Measurements from ENCODE around the gene SFT2D1.
A peak's percentile ranks its signal among the peaks of the same experiment; 100 is the strongest.

The SFT2D1 gene

GRCh38 chr6:166297606-166298005 is 44.7 kb downstream of the SFT2D1 start:
- TF ChIP-seq POLR2A (IDR thresholded peaks at IDR 0.05; ENCODE audit: low read depth, low read length) (no peak), POLR2AphosphoS5 (IDR thresholded peaks at IDR 0.05; ENCODE audit: low read depth, low read length) (no peak), TAF1 (IDR thresholded peaks at IDR 0.05; ENCODE audit: borderline replicate concordance, low read depth, low read length) (no peak)
- no peak for DNase-seq (ENCODE audit: insufficient read length)
- no peak for FAIRE-seq

- FAIRE-seq (no peak), DNase-seq (ENCODE audit: insufficient read length) (no peak)
- TF ChIP-seq TAF1 (IDR thresholded peaks at IDR 0.05; ENCODE audit: borderline replicate concordance, low read depth, low read length): no peak
- TF ChIP-seq POLR2A (IDR thresholded peaks at IDR 0.05; ENCODE audit: low read depth, low read length): no peak
- TF ChIP-seq POLR2AphosphoS5 (IDR thresholded peaks at IDR 0.05; ENCODE audit: low read depth, low read length): no peak
Observed at GRCh38 chr6:166296035-166296883, 46.1 kb downstream of the SFT2D1 start.

- no peak for FAIRE-seq
- TF ChIP-seq POLR2A (IDR thresholded peaks at IDR 0.05; ENCODE audit: low read depth, low read length): no peak
- no peak for TF ChIP-seq POLR2AphosphoS5 (IDR thresholded peaks at IDR 0.05; ENCODE audit: low read depth, low read length)
- TF ChIP-seq TAF1 (IDR thresholded peaks at IDR 0.05; ENCODE audit: borderline replicate concordance, low read depth, low read length): no peak
Observed at GRCh38 chr6:166293731-166294584, 48.4 kb downstream of the SFT2D1 start.

GRCh38 chr6:166289207-166290060 is 52.9 kb downstream of the SFT2D1 start:
- DNase-seq (ENCODE audit: insufficient read length): no peak
- FAIRE-seq: no peak
- no peak for TF ChIP-seq TAF1 (IDR thresholded peaks at IDR 0.05; ENCODE audit: borderline replicate concordance, low read depth, low read length)
- TF ChIP-seq POLR2AphosphoS5 (IDR thresholded peaks at IDR 0.05; ENCODE audit: low read depth, low read length): no peak
- no peak for TF ChIP-seq POLR2A (IDR thresholded peaks at IDR 0.05; ENCODE audit: low read depth, low read length)

More at GRCh38 chr6:166293731-166294584, 48.4 kb downstream of the SFT2D1 start:
- DNase-seq (ENCODE audit: insufficient read length): no peak

GRCh38 chr6:166286839-166287271 is 55.5 kb downstream of the SFT2D1 start:
- no peak for DNase-seq (ENCODE audit: insufficient read length)
- TF ChIP-seq POLR2AphosphoS5 (IDR thresholded peaks at IDR 0.05; ENCODE audit: low read depth, low read length) (peak; percentile 32; the same call in 1 of the 2 replicates), POLR2A (IDR thresholded peaks at IDR 0.05; ENCODE audit: low read depth, low read length) (peak; percentile 55; the same call in 1 of the 2 replicates), TAF1 (IDR thresholded peaks at IDR 0.05; ENCODE audit: borderline replicate concordance, low read depth, low read length) (peak; percentile 46; the same call in 1 of the 2 replicates)

GRCh38 chr6:166285233-166285632 is 57.1 kb downstream of the SFT2D1 start:
- TF ChIP-seq POLR2A (IDR thresholded peaks at IDR 0.05; ENCODE audit: low read depth, low read length): no peak
- no peak for TF ChIP-seq POLR2AphosphoS5 (IDR thresholded peaks at IDR 0.05; ENCODE audit: low read depth, low read length)
- TF ChIP-seq TAF1 (IDR thresholded peaks at IDR 0.05; ENCODE audit: borderline replicate concordance, low read depth, low read length): no peak
- FAIRE-seq (no peak), DNase-seq (ENCODE audit: insufficient read length) (no peak)

More at GRCh38 chr6:166286839-166287271, 55.5 kb downstream of the SFT2D1 start:
- FAIRE-seq: peak; percentile 97

- FAIRE-seq (no peak), DNase-seq (ENCODE audit: insufficient read length) (no peak)
- TF ChIP-seq TAF1 (IDR thresholded peaks at IDR 0.05; ENCODE audit: borderline replicate concordance, low read depth, low read length): no peak
- TF ChIP-seq POLR2AphosphoS5 (IDR thresholded peaks at IDR 0.05; ENCODE audit: low read depth, low read length): no peak
- TF ChIP-seq POLR2A (IDR thresholded peaks at IDR 0.05; ENCODE audit: low read depth, low read length): no peak
Observed at GRCh38 chr6:166284640-166285039, 57.7 kb downstream of the SFT2D1 start.

GRCh38 chr6:166282394-166283032 is 59.8 kb downstream of the SFT2D1 start:
- FAIRE-seq: no peak
- DNase-seq (ENCODE audit: insufficient read length): no peak
- TF ChIP-seq POLR2AphosphoS5 (IDR thresholded peaks at IDR 0.05; ENCODE audit: low read depth, low read length) (no peak), TAF1 (IDR thresholded peaks at IDR 0.05; ENCODE audit: borderline replicate concordance, low read depth, low read length) (no peak)

- no peak for FAIRE-seq
- no peak for DNase-seq (ENCODE audit: insufficient read length)
- no peak for TF ChIP-seq POLR2A (IDR thresholded peaks at IDR 0.05; ENCODE audit: low read depth, low read length)
- no peak for TF ChIP-seq TAF1 (IDR thresholded peaks at IDR 0.05; ENCODE audit: borderline replicate concordance, low read depth, low read length)
- no peak for TF ChIP-seq POLR2AphosphoS5 (IDR thresholded peaks at IDR 0.05; ENCODE audit: low read depth, low read length)
Observed at GRCh38 chr6:166281104-166281503, 61.2 kb downstream of the SFT2D1 start.

GRCh38 chr6:166279393-166279679 is 63.0 kb downstream of the SFT2D1 start:
- TF ChIP-seq TAF1 (IDR thresholded peaks at IDR 0.05; ENCODE audit: borderline replicate concordance, low read depth, low read length) (no peak), POLR2AphosphoS5 (IDR thresholded peaks at IDR 0.05; ENCODE audit: low read depth, low read length) (no peak), POLR2A (IDR thresholded peaks at IDR 0.05; ENCODE audit: low read depth, low read length) (no peak)
- DNase-seq (ENCODE audit: insufficient read length) (no peak), FAIRE-seq (no peak)

Data from GM12892 (cell line).